ENCODE data around the gene PEMT.
A peak's percentile ranks its signal among the peaks of the same experiment; 100 is the strongest.

Gene PEMT

DNA sequence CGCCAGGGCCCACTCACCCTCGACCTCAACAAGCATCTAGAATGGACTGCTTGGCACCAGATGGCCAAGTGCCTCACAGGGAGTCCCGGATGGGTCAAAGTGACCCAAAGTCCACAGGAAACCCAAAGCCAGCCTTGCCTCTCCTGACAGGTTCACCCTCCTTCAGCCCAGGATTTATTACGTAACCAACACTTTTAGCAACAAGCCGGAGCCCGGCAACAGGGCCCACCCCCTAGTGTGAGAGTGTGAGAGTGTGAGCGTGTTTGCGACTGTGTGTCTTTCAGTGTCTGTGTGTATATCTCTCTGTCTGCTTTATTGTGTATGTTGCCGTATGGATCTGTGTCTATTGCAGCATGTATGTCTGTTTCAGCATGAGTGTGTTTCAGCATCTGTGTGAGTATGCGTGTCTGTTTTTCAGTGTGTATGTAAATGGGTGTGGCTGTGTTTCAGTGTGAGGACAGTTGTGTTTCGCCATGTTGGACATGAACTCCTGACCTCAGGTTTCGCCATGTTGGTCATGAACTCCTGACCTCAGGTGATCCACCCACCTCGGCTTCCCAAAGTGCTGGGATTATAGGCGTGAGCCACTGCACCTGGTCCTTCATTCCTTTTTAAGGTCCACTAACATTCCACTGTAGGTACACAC, 13.7 kb upstream of the PEMT start:
- DNase-seq = no peak

DNA sequence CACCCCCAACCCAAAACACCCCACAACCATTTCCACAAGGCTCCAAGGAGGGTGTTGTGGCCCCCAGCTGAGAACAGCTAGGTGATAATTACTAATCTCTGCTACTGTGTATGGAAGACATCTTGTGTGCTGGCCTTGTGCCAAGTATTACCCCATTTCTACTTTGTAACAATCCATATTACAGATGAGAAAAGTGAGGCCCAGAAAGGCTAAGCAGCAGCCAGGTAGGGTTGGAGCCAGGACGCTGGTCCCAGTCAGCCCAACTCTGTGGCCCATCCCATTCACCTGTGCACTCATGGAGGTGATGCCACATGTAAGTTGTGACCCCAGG, 12.4 kb upstream of the PEMT start:
- DNase-seq = no peak

DNA sequence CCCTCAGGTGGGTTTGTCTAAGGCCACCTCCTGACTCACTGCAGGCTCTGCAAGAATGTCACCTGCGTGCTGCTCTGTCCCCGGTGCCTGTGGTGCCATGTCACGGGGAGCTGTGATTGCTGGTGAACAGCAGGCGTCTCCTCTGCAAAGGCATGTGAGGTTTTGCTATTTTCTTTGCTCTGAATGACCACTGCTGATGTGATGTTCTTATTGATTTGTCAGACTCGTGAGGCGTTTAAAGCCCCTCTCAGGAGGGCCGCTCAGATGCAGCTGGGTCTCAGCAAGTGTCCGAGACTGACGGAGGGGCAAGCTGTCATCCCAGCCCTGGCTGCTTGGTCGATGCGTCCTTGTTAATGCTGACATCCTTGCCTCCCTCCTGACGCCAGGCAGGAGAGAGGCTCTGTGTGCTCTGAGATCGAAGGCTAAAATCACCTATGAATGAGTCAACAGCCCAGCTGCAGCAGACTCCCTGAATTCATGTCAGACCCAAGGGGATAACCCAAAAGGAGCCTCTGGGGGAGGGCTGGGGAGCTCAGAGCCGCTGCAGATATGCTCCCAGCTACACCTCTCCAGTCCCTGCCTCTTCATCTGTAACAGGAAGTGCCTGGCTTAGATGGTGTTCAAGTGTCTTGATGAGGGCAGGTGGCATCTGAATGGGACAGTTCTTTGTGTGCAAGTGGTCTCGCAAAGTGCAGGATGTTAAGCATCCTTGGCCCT, 11.8 kb upstream of the PEMT start:
- no peak for DNase-seq

DNA sequence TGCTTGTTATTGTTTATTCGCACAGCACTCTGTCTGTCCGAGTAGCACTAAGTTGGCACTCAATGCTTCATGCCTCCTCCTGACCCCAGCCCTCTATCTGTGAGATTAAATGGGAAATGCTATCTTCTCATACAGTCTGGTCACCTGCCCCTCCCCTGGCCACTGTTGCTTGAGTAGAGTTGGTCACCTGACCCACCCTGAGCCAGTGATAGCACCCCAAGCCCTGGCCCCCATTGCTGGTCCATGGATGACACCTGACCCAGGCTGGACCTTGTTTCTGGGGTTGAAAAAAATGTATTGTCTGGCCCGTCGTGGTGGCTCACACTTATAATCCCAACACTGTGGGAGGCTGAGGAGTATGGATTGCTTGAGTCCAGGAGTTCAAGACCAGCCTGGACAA, 8.5 kb upstream of the PEMT start:
- no peak for DNase-seq

DNA sequence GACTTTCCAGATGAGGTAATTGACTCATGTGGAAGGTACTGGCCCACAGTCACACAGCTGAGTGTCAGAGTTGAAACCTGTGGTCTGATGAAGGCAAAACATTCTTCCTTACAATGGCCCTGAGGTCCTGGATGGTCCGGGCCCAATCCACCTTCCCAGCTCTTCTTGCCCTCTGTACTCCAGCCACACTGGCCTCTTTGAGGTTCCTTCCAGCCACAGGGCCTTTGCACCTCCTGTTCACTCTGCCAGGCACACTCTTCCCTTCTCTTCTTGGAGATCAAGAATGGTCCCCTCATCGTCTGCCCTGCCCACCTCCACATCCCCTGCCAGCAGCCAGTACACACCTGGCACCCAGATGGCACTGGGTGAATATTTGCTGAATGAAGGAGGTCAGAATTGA, 6.5 kb upstream of the PEMT start:
- DNase-seq = no peak

DNA sequence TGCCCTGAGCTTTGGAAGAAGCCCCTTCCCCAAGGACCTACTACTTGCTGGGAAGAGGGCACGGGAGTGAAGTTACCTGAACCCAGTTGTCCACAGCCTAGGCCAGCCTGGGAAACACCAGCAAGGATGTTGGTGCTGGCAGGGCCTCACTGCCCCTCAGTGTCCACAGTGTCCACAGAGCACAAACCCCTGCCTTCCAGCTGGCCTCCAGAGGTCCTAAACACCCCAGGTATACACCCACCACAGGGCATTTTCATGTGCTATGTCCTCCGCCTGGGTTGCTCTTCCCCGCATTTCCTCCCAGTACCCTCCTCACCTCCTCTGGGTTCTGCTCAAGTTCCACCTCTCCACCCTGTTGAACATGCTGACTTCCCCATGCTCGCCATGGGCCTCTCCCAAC, 4.2 kb upstream of the PEMT start:
- no peak for DNase-seq

DNA sequence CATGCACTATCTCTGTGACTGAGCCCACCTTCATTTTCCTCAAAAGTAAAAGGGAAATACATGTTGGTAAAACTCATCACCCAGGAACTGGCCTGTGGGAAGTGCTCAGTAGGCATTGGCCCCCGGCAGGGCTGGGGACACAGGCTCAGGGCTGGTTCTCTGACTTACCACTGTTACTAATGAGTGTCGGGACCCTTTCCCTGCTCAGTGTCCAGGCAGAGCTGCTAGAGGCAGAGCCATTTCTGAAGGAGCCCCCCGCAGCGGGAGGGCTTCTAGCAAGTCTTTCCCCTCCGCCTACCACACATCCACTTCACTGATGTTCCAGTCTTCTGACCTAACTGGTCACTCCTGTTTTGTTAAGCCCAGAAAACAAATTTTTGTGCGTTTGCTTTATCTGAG, 1.7 kb upstream of the PEMT start:
- DNase-seq = no peak

DNA sequence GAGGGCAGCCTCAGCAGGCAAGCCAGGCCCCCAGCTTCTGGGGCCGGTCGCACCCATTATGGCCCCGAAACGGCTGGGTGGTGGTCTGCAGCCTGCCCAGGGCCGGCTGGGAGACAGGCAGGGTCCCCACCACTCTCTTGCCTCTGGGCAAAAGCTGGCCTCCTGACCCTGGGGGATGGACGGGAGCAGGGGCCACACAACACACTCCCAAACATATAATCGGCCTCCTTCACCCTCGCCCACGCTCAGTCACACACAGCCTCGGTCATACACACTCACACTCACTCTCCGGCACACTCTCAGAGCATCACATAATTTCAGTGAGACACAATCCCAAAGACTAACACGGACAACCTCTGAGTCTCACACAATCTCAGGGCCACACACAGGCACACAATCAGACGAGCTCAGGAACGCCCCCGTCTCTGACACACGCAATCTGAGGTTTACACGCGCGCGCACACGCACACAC, 589 bp downstream of the PEMT start:
- no peak for DNase-seq

DNA sequence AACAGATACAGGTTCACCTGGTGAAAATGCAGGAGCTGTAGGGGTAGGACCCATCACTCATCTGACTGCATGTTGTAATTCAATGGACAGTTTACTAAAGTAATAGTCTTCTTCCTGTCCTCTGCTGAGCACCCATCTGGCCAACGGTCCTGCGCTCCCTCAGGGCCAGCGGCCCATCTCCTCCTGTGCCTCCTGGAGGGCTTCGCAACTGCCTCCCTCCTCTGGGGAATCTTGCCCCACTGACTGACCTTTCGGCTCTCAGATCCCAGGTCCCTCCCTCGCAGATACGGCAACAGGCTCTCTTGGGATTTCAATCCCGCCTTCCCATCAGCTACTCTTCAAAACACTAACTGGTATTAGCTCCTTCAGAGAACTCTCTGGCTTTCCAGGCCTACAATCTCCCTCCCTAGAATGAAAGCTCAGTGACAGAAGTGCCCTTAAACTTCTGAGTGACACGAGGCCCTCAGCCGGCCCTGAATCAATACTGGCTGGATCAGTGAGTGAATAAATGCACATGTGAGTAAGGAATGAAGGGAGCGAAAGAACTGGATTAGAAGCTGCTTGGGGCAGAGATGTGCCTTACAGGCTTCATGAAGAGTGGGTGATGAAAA, 1.3 kb downstream of the PEMT start:
- no peak for DNase-seq

DNA sequence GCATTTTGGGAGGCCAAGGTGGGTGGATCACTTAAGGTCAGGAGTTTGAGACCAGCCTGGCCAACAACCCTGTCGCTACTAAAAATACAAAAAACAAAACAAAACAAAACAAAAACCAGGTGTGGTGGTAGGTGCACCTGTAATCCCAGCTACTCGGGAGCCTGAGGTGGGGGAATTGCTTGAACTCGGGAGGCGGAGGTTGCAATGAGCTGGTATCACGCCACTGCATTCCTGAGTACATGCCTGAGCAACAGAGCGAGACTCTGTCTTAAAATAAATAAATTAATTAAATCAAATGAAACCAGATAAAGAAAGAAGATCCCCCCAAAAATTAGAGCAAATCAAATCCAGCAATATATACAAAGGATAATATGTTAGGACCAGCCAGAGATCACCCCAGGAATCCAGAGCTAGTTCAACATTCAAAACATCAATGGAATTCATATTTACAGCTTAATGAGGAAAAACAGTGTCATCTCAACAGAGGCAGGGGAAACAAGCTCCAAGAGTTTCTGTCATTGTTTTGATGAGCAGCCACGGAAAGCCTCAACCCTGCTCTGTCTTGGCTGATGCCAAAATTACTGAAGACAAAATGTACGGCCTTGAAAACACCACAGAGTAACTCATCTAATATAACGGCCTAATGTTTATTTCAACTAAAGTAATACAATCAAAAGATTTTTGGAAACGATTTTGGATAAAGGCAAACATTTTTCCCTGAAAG, 3.7 kb downstream of the PEMT start:
- DNase-seq = no peak

DNA sequence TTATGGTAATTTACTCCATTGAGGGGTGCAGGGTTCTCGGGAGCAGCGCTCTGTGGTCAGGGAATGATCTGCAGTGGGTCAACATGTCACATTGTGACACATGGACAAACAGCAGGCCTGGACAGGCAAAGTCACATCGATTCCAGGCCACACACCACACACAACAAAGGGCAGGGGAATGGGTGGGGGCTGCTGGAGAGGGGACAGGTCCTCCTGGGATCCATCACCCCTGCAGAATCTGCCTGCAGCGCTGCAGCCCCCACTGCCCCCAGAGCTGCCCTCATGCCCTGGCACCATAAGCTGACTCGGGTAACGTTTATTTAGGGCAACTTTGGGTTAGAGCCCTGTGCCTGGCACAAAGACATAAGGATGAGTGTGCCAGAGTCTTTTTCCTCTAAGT, 9.1 kb downstream of the PEMT start:
- DNase-seq = no peak

DNA sequence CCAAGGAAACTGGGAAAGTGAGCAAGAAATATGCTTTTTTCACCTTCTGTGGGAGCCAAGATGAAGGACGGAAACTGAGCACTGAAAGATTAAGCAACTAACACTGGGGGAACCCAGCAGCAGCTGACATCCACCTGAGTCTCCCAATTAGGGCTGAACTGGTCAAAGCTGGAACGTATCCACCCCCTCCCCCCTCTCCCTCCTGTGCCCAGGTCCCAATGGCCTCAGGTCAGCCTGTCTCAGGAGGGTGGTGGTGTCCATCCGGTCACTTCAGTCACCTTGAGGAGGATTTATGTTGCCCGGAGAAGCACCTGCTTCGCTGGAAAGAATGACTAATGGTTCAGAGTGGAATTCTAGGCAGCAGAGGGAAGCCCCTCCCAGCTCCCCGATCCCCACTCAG, 10.0 kb downstream of the PEMT start:
- no peak for DNase-seq

DNA sequence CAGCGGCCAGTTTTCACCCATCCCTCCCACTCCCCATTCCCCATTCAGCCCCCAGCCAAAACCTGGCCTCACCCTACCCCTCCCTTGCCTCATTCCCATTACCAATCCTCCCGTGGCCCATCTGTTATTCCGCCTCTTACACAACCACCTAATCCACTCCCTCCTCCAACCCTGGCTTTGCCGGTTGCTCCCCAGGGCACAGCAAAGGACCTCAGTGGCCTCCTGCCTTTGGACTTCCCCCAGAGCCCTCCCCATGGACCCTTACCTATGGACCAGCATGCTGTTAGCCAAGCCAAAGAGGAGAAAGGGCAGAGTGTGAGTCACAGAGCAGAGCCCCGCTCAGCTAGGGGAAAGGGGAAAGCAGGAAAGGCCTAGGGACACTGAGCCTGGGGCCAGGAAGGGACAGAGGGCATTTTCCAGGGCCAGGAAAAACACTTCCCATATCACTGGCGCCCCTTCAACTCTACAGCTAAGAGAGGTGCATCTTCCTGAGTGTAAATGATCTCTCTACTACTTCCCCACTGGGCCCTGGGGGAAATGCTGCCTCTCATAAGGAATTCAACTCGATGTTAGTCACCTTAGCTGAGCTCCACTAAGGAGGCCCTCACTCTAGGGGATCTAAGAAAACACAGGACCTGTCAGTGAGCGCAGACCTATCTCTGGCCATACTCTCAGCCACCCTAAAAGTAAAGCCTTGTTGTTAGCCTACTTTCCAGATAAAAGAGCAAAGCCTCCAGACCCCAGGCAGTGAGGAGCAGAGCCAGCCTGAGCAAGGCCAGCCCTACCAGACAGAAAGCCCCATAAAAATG, 10.6 kb downstream of the PEMT start:
- peak; percentile 31 for DNase-seq

DNA sequence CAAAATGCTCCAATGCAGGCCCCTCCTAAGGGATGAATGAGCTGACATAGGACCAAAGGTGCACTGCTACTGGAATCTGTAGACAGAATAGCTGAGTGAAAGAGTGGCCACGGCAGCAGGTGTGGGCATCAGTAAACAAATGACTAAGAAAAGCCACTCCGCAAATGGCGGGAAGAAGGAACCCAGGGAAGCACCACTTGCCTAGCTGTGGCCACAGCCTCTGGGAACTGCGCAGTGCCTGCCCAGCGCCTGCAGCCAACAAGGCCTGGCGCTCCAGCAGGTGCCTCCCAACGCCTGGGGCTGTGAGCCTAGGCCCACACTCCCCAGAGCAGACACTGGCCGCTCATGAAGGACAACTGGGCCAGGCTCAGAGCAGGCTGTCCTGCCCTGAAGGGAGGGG, 11.8 kb downstream of the PEMT start:
- no peak for DNase-seq

DNA sequence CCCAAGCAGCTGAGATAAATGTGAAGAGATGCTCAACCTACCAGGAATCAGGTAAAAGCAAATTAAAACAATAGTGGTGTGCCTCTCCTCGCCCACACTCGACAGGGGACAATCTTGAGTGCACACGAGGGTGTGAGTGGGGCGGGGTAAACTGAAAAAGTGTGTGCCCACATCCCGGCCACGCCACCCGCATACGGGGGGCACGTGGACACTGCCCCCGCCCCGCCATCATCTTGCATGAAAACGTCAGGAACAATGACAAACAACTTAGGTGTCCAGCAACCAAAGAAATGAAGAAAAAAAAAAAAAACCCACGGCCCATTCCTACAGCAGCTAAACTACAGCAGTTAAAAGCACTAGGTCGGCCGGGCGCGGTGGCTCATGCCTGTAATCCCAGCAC, 14.1 kb downstream of the PEMT start:
- DNase-seq = no peak

DNA sequence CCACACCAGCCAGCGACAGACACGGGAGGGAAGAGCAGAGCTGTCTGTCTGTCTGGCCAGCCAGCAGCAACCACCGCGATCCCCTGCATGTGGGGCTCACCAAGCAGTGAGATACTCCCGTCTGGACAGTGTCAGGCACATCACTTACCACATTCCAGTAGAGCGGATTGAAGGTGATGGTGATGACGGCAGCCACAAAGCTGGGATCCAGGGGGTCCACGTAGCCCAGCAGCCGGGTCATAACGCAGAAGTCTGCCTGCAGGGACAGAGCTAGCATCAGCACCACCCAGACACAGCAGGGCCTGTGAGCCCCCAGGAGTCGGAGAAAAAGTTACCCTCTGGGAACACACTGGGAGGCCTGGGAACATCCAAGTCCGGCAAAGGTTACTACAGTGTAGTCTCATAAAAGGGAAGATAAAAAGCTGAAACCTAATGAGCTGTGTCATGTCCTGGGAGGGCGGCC, 14.7 kb downstream of the PEMT start:
- peak; percentile 14 for DNase-seq

DNA sequence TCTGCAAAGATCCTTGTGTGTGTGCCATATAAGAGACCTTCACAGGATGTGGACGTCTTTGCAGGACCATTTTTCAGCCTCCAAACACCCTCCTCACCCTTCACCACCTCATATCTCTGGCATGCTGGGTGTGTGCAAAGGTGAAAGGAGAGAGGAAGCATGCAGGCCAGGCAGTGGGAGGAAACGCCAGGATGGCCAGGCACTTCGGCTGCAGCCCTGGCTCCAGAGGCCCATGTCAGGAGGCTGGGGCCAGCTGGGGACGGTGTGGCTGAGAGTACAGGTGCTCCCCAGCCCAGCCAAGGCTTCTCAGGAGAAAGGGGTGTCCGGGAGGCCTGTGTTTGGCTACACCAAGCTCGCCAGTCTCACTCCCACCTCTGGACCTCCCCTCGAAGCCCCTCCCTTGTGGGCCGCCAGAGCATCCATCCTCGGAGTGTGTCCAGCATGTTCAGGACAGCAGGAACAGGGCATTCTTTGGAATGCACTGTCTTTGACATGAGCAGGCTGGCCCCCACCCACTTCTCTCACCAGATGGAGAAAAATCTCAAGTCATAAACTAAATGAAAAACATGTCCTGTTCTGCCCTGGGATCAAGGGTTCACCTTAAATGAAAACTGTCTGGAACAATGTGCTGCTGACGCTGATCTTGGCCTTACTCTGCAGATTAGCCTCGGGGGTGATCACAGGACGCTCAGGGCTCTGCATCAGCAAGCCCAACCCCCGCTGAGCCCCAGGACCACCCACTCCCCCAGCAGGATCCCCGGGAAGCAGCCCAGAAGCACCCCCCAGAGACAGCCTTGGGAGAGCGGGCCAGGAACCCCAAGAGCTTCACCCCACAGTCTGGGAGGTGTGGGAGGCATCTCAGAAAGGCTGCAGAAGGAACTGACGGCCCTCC, 15.9 kb downstream of the PEMT start:
- DNase-seq = no peak

DNA sequence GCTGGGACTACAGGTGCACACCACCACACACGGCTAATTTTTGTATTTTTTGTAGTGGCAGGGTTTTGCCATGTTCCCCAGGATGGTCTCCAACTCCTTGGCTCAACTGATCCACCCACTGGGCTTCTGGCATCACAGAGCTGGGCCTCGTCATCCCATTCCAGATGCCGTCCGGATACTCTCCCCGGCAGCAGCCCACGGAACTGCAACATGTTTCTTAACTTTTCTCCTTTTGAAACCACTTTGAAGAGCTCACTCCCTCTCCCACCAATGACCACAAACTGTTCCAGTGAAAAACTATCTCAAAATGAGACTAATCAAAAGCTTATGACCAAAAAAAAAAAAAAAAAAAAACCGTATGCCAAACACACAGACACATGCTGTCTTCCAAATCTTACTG, 17.6 kb downstream of the PEMT start:
- DNase-seq = peak; percentile 44

DNA sequence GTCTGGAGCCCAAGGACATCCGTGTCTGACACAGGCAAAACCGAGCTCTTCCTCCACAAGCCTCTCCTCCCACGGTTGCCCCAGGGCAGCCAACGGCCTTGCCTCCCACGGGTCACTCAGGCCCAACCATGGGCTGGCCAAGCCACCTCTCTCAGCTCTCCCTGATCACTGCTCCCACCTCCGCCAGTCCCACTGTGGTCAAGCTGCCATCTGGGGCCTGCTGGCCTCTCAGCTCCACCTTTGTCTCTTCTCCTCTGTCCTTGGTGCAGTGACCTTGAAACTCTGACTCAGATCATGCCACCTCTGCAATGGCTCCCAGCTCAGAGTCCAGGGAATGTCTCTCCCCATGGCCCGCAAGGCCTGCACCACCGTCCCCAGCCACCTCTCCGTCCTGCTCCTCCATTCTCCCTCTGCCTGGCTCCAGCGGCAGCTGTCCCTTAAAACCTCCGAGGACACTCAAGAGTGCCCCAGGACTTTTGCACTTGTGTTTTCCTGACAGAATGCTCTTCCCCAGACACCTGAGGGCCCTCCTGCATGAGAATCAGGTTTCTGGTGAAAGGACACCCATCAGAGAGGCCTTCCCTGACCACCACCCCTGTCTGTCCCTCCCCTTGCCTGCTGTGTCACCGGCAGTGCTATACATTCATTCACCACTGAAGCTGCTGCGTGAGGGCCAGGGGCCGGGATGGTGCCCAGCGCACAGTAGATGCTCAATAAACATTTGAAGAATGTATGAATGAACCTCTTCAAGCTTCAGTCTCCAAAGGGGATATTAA, 19.3 kb downstream of the PEMT start:
- no peak for DNase-seq

DNA sequence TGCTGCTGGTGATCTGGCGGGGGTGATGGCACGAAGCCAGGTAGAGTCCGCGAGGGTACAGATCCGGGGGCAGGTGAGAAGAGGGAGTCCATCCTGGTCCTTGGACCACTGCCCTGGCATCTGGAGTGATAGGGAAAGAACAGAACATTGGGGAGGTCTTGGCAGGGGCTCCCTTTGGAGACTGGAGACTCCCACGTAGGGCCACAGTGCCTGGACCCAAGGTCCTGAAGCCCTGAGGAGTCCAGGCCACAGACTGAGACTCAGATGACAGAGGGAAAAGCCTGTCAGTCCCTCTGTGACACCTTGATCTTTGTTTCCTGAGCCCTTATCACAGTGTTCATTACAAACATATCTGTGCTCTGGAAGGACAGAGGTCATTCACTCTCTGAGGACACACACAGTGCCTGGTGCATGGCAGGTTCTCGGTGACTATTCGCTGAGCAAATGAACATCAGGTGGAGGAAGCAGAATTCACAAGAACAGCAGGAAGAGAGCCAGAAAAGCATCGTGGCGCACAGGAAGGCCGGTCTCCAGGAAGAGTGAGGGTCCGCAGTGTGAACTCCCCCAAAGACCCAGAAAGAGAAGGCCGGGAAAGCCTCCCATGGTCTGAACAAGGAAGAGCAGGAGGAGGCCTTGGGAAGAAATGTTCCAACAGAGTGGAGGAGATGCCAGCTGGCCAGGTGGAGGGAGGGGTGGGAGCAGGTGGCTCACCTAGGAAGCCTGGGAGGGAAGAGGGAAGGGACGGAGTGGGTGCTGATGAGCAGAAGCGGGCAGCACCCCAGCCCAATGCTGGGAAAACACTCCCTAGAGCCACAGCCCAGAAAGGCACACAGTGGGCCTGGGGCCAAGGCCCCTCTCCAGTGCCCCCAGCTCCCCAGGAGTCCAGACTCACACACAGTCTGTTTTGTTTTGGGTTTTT, 20.5 kb downstream of the PEMT start:
- DNase-seq = no peak
